ENCODE measurements around the gene BCL2. TPM values are rescaled to one million over a fixed set of nuclear protein-coding genes. Genes with fewer than 3 reads are reported as not detected.

The BCL2 gene
- total and polyA plus RNA-seq, 2 donors = 11.7 to 17.5 TPM

- no peaks in the 10 kb centered on the region for H3K27me3 ChIP-seq (ENCODE audit: control insufficient read depth in 2 of 2, insufficient read depth in 1 of 2, low read length in 1 of 2)
- H3K27ac ChIP-seq (ENCODE audit: low read depth in 1 of 2, low read length in 1 of 2) = no peak overlapping the region
- H3K4me1 ChIP-seq (ENCODE audit: control insufficient read depth in 2 of 2, insufficient read depth in 2 of 2, low read length in 2 of 2) = peaks cover 3% of the 10 kb centered on the region in 2 donors
- H3K9me3 ChIP-seq (ENCODE audit: control insufficient read depth in 2 of 2, insufficient read depth in 1 of 2, low read length in 1 of 2) = no peaks in the 10 kb centered on the region
- H3K4me3 ChIP-seq (ENCODE audit: low read length in 2 of 2) = no peak overlapping the region
- 96% methylated on average over 2 of the region's 2 CpGs for WGBS
- no peaks in the 10 kb centered on the region for H3K36me3 ChIP-seq (ENCODE audit: control insufficient read depth in 2 of 2, insufficient read depth in 2 of 2, low read length in 1 of 2)
- DNase-seq (ENCODE audit: low read depth in 6 of 9, low spot score in 9 of 9) = no peak
Measured at GRCh38 chr18:63189817-63190216, 129.8 kb downstream of the BCL2 start.

DNA sequence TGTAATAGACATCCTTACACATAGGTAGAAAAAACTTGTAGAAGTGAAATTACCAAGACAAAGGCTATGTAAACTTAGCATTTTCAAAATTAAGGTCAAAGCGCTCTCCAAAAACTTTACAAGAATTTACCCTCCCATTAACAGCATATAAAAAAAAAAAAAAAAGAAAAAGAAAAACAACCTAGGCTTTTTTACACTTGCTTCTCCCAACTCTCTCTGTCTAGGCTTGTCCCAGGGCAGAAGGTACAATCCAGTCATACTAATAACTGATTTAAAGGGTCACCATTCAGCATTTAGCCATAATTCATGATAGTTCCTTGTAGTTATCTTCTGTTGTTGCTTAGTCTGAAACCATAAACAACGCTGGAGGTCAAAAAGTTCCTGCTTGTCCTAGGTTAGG is 130.5 kb downstream of the BCL2 start:
- H3K36me3 ChIP-seq (ENCODE audit: control insufficient read depth in 2 of 2, insufficient read depth in 2 of 2, low read length in 1 of 2) = no peaks in the 10 kb centered on the region
- no peak overlapping the region for H3K4me3 ChIP-seq (ENCODE audit: low read length in 2 of 2)
- no peak overlapping the region for H3K27ac ChIP-seq (ENCODE audit: low read depth in 1 of 2, low read length in 1 of 2)
- whole genome bisulfite sequencing = 98% methylated on average over 2 of the region's 2 CpGs
- no peak for DNase-seq (ENCODE audit: low read depth in 6 of 9, low spot score in 9 of 9)
- peaks cover 3 to 6% of the 10 kb centered on the region in 2 donors for H3K4me1 ChIP-seq (ENCODE audit: control insufficient read depth in 2 of 2, insufficient read depth in 2 of 2, low read length in 2 of 2)
- no peaks in the 10 kb centered on the region for H3K27me3 ChIP-seq (ENCODE audit: control insufficient read depth in 2 of 2, insufficient read depth in 1 of 2, low read length in 1 of 2)
- H3K9me3 ChIP-seq (ENCODE audit: control insufficient read depth in 2 of 2, insufficient read depth in 1 of 2, low read length in 1 of 2) = no peaks in the 10 kb centered on the region

DNA sequence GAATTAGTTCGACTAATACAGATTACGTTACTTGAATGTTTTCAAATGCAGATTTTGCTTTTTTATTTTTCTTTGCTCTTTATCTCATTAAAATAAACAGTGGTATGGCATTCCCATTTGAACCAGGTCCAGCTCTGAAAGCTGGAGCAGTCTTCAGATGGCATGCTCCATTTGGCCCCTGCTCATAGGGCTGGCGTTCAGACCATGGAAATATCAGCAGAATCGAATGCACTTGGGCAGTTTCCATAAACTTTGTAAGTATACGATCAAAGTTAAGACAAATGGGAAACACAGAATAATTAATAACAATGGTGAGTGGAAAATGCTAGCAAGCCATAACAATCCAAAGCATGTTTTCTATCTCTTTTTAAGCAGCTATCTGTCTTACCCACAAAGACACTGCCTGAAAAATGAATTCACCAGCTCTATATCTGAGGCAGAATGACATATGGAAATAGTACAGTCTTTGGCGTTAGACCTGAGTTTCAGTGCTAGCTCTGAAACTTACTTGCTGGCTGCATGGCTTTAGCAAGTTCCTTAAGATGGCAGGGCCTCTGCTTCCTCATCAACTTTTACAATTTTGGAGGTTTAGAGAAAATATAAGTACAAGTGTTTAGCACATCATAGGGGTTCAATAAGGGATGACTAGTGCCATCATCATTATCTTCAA is 131.6 kb downstream of the BCL2 start:
- no peak for DNase-seq (ENCODE audit: low read depth in 6 of 9, low spot score in 9 of 9)
- no peaks in the 10 kb centered on the region for H3K9me3 ChIP-seq (ENCODE audit: control insufficient read depth in 2 of 2, insufficient read depth in 1 of 2, low read length in 1 of 2)
- H3K27me3 ChIP-seq (ENCODE audit: control insufficient read depth in 2 of 2, insufficient read depth in 1 of 2, low read length in 1 of 2) = no peaks in the 10 kb centered on the region
- H3K36me3 ChIP-seq (ENCODE audit: control insufficient read depth in 2 of 2, insufficient read depth in 2 of 2, low read length in 1 of 2) = no peaks in the 10 kb centered on the region
- WGBS = 96% methylated on average over 6 of the region's 6 CpGs
- no peak overlapping the region for H3K4me3 ChIP-seq (ENCODE audit: low read length in 2 of 2)
- H3K27ac ChIP-seq (ENCODE audit: low read depth in 1 of 2, low read length in 1 of 2) = no peak overlapping the region
- peaks cover 5 to 16% of the 10 kb centered on the region in 2 donors for H3K4me1 ChIP-seq (ENCODE audit: control insufficient read depth in 2 of 2, insufficient read depth in 2 of 2, low read length in 2 of 2)

DNA sequence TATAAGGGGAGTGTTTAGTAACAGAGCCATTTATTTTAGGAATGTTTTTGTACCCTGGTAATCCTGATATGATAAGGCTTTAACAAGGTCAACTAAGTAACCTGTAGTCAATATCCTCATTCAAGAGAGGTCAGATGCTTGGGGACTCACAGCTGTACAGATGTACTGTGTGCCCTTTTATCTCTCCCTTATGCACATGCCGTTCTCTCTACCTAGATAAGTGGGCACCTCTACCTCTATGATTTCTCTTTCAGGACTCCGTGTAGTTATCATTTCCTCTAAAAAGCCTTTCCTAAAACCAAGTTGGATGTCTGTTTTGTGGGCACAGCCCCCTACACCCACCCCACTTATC is 132.4 kb downstream of the BCL2 start:
- Histone ChIP-seq H3K9me3 (ENCODE audit: control insufficient read depth in 2 of 2, insufficient read depth in 1 of 2, low read length in 1 of 2) (no peaks in the 10 kb centered on the region), H3K27me3 (ENCODE audit: control insufficient read depth in 2 of 2, insufficient read depth in 1 of 2, low read length in 1 of 2) (no peaks in the 10 kb centered on the region), H3K27ac (ENCODE audit: low read depth in 1 of 2, low read length in 1 of 2) (no peak overlapping the region), H3K4me1 (ENCODE audit: control insufficient read depth in 2 of 2, insufficient read depth in 2 of 2, low read length in 2 of 2) (peaks cover 5 to 21% of the 10 kb centered on the region in 2 donors), H3K36me3 (ENCODE audit: control insufficient read depth in 2 of 2, insufficient read depth in 2 of 2, low read length in 1 of 2) (peaks cover 0 to under 1% of the 10 kb centered on the region in 2 donors), H3K4me3 (ENCODE audit: low read length in 2 of 2) (no peak overlapping the region)
- WGBS = 91% methylated on average over 2 of the region's 2 CpGs
- DNase-seq (ENCODE audit: low read depth in 6 of 9, low spot score in 9 of 9) = no peak

GRCh38 chr18:63186520-63187222 is 132.9 kb downstream of the BCL2 start:
- no peaks in the 10 kb centered on the region for H3K9me3 ChIP-seq (ENCODE audit: control insufficient read depth in 2 of 2, insufficient read depth in 1 of 2, low read length in 1 of 2)
- H3K4me3 ChIP-seq (ENCODE audit: low read length in 2 of 2) = no peak overlapping the region
- peaks cover 5 to 24% of the 10 kb centered on the region in 2 donors for H3K4me1 ChIP-seq (ENCODE audit: control insufficient read depth in 2 of 2, insufficient read depth in 2 of 2, low read length in 2 of 2)
- no peak overlapping the region for H3K27ac ChIP-seq (ENCODE audit: low read depth in 1 of 2, low read length in 1 of 2)
- H3K27me3 ChIP-seq (ENCODE audit: control insufficient read depth in 2 of 2, insufficient read depth in 1 of 2, low read length in 1 of 2) = no peaks in the 10 kb centered on the region
- WGBS = 58% methylated on average over 2 of the region's 2 CpGs
- peaks cover 0 to 4% of the 10 kb centered on the region in 2 donors for H3K36me3 ChIP-seq (ENCODE audit: control insufficient read depth in 2 of 2, insufficient read depth in 2 of 2, low read length in 1 of 2)
- no peak for DNase-seq (ENCODE audit: low read depth in 6 of 9, low spot score in 9 of 9)

DNA sequence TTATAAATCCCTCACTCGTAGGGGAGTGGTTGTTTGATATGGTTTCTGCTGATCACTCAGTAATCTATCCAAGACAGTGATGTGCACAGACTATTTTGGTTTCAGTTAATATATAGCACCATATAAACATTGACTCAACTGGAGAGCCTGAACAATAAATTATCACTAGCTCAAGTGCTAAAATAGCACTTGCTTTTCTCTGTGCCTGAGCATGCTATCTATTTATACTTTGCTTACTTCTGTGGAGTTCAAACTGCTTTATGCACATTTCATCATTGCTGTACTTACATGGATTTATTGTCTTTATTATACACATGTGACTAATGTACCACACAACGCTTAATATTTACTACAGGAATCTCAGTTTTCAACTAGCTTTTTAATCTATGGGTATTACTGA is 133.6 kb downstream of the BCL2 start:
- H3K27ac ChIP-seq (ENCODE audit: low read depth in 1 of 2, low read length in 1 of 2) = no peak overlapping the region
- peaks cover 0 to 4% of the 10 kb centered on the region in 2 donors for H3K36me3 ChIP-seq (ENCODE audit: control insufficient read depth in 2 of 2, insufficient read depth in 2 of 2, low read length in 1 of 2)
- H3K9me3 ChIP-seq (ENCODE audit: control insufficient read depth in 2 of 2, insufficient read depth in 1 of 2, low read length in 1 of 2) = no peaks in the 10 kb centered on the region
- WGBS = 94% methylated on average over 2 of the region's 2 CpGs
- DNase-seq (ENCODE audit: low read depth in 6 of 9, low spot score in 9 of 9) = no peak
- peaks cover 5 to 24% of the 10 kb centered on the region in 2 donors for H3K4me1 ChIP-seq (ENCODE audit: control insufficient read depth in 2 of 2, insufficient read depth in 2 of 2, low read length in 2 of 2)
- H3K4me3 ChIP-seq (ENCODE audit: low read length in 2 of 2) = no peak overlapping the region
- H3K27me3 ChIP-seq (ENCODE audit: control insufficient read depth in 2 of 2, insufficient read depth in 1 of 2, low read length in 1 of 2) = no peaks in the 10 kb centered on the region

DNA sequence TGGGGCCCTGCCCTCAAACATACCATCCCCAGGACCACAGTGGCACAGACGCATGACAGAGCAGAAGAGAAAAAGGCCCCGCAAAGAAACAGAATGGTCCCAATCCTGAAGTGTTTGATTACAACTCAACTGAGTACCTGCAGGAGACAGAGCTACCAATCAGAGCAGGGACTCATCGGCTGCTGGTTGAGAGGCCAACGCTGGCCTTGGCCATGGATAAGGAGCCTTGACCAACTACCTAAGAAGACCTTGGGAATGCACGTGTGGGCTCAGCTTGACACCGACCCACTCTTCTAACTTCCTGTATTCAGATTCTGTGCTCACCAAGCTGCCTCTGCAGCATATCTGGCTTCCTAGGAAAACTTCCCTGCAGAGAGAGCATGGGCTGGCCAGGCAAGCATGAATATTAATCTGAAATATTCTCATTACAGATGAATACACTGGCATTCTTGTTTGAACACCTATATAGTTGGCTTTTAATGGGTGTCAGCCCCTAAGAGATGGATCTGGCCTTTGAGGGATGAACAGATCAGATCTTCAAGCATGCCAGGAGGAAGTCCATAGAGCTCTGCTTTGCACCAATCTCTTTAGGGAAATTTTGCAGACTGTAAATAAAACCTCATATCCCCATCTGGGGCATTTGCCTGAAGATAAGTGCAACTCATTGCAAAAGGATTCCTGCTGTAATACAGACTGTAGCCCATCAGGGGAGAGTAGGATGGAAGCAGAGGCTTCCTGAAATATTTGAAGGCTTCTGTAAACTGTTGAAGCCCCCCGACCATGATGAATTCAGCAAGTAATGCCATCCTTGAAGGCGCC is 135.4 kb downstream of the BCL2 start:
- DNase-seq (ENCODE audit: low read depth in 6 of 9, low spot score in 9 of 9) = no peak
- Histone ChIP-seq H3K9me3 (ENCODE audit: control insufficient read depth in 2 of 2, insufficient read depth in 1 of 2, low read length in 1 of 2) (no peaks in the 10 kb centered on the region), H3K36me3 (ENCODE audit: control insufficient read depth in 2 of 2, insufficient read depth in 2 of 2, low read length in 1 of 2) (peaks cover 0 to 6% of the 10 kb centered on the region in 2 donors), H3K27ac (ENCODE audit: low read depth in 1 of 2, low read length in 1 of 2) (no peak overlapping the region), H3K4me3 (ENCODE audit: low read length in 2 of 2) (no peak overlapping the region), H3K27me3 (ENCODE audit: control insufficient read depth in 2 of 2, insufficient read depth in 1 of 2, low read length in 1 of 2) (no peaks in the 10 kb centered on the region), H3K4me1 (ENCODE audit: control insufficient read depth in 2 of 2, insufficient read depth in 2 of 2, low read length in 2 of 2) (peaks cover 5 to 24% of the 10 kb centered on the region in 2 donors)
- 94% methylated on average over 8 of the region's 8 CpGs for WGBS

- Histone ChIP-seq H3K36me3 (ENCODE audit: control insufficient read depth in 2 of 2, insufficient read depth in 2 of 2, low read length in 1 of 2) (peaks cover 0 to 6% of the 10 kb centered on the region in 2 donors), H3K27ac (ENCODE audit: low read depth in 1 of 2, low read length in 1 of 2) (no peak overlapping the region), H3K9me3 (ENCODE audit: control insufficient read depth in 2 of 2, insufficient read depth in 1 of 2, low read length in 1 of 2) (no peaks in the 10 kb centered on the region), H3K27me3 (ENCODE audit: control insufficient read depth in 2 of 2, insufficient read depth in 1 of 2, low read length in 1 of 2) (no peaks in the 10 kb centered on the region), H3K4me1 (ENCODE audit: control insufficient read depth in 2 of 2, insufficient read depth in 2 of 2, low read length in 2 of 2) (peaks cover 5 to 26% of the 10 kb centered on the region in 2 donors), H3K4me3 (ENCODE audit: low read length in 2 of 2) (no peak overlapping the region)
- WGBS = 94% methylated on average over 9 of the region's 9 CpGs
- no peak for DNase-seq (ENCODE audit: low read depth in 6 of 9, low spot score in 9 of 9)
Measured at GRCh38 chr18:63183378-63183777, 136.2 kb downstream of the BCL2 start.

- Histone ChIP-seq H3K36me3 (ENCODE audit: control insufficient read depth in 2 of 2, insufficient read depth in 2 of 2, low read length in 1 of 2) (peaks cover 0 to 6% of the 10 kb centered on the region in 2 donors), H3K27ac (ENCODE audit: low read depth in 1 of 2, low read length in 1 of 2) (no peak overlapping the region), H3K4me1 (ENCODE audit: control insufficient read depth in 2 of 2, insufficient read depth in 2 of 2, low read length in 2 of 2) (peaks cover 3 to 30% of the 10 kb centered on the region in 2 donors), H3K9me3 (ENCODE audit: control insufficient read depth in 2 of 2, insufficient read depth in 1 of 2, low read length in 1 of 2) (no peaks in the 10 kb centered on the region), H3K4me3 (ENCODE audit: low read length in 2 of 2) (no peak overlapping the region), H3K27me3 (ENCODE audit: control insufficient read depth in 2 of 2, insufficient read depth in 1 of 2, low read length in 1 of 2) (no peaks in the 10 kb centered on the region)
- 78% methylated on average over 5 of the region's 5 CpGs for WGBS
- DNase-seq (ENCODE audit: low read depth in 6 of 9, low spot score in 9 of 9) = no peak
Measured at GRCh38 chr18:63182861-63183260, 136.7 kb downstream of the BCL2 start.
